SIG-M5 treated with dmso at 0.1 percent for 504 hours (cell line): ENCODE results near the gene SNX33.
"Not testable (repeated sequence)": the region's sequence is repeated elsewhere in the genome, so short reads cannot be mapped to it uniquely, and the experiment has no call there.

Source experiments
- DNase-seq: peaks from one replicate; lab custom pipeline; 2025; ENCODE audit not compliant: unreplicated experiment; lab: John Stamatoyannopoulos, UW

SNX33 gene, protein sequence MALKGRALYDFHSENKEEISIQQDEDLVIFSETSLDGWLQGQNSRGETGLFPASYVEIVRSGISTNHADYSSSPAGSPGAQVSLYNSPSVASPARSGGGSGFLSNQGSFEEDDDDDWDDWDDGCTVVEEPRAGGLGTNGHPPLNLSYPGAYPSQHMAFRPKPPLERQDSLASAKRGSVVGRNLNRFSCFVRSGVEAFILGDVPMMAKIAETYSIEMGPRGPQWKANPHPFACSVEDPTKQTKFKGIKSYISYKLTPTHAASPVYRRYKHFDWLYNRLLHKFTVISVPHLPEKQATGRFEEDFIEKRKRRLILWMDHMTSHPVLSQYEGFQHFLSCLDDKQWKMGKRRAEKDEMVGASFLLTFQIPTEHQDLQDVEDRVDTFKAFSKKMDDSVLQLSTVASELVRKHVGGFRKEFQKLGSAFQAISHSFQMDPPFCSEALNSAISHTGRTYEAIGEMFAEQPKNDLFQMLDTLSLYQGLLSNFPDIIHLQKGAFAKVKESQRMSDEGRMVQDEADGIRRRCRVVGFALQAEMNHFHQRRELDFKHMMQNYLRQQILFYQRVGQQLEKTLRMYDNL

GRCh38 chr15:75647370-75648155 is at the start of gene SNX33:
Gene SNX33, plus strand, starts transcription at chr15:75647912. Its CDS starts 1,191 bp downstream, at chr15:75649103.
- peak; percentile 55 for DNase-seq

DNA sequence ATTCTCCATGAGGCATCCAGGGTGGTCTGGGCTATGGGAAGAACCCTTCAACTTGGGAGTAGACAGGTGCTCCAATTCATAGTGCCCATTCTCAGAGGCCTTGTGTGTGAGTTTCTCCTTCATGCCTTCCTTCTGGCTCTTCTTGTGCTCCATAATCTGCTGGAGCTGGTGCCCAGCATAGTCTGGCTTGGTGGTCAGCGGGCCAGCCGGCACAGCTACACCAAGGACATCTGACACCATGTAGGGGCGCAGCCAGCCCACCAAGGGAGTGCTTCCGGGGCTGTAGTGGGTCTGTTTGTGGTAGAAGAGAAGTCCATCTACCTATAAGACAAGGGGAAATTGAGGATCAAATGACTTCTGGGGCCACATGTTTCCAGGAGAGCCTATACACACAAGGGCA is 49.4 kb upstream of the SNX33 start:
- DNase-seq = no peak

- DNase-seq = no peak
Measured at GRCh38 chr15:75599401-75599800, 48.3 kb upstream of the SNX33 start.

DNA sequence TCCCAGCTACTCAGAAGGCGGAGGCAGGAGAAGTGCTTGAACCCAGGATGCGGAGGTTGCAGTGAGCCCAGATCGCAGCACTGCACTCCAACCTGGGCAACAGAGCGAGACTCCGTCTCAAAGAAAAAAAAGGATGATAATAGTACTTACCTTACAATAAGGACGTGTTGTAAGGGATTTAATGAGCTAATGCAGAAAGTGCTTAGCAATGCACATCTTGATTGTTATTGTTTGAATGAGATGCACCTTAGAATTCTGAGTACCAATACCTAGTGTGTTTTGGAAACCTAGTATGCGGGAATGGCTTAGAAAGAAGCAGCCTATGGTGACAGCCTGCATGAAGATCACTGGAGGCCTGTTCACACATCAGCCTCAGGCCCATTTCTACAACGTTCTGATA is 41.7 kb upstream of the SNX33 start:
- DNase-seq = no peak

DNA sequence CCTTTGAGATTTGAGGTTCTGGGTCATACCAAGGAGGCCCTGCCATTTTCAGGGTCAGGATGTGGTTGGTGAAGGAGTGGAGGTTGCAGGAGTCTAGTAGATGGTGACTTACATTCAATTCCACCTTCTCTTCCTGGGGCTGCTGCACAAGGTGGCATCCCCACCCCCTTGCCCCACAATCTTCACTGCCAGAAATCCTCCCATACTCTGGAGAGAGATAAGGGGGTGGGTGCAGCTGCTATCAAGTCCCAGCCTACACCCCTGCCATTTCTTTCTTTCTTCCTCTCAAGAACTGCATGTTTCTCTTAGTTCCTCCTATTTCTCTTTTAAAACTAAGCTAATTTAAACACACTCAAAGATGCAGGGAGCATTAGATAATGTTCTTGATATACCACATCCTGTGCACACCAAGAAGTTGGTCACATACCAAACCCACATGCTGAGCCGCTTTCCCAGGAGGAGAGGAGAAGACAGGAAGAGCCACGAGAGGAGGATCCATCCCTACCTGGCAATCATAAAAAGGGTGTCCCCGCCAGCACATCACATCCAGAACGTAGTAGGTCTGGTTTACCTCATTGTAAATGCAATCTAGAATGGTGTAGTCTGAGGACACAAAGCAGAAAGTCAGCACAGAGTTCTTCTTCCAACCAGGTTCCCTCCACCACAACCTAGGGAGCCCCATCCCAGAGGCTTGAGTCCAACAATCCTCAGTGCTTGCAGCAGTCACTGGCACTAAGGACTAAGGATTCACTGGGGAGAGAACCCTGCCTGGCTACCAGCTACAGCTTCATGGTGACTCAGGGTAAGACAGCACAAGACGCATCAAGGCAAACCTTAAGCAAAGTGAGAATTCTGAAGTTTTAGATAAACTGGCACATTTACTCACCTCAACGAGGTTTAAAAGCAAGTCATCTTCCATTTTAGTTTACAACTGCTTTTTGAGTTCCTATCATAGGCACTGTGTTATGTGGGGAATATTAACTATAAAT is 40.7 kb upstream of the SNX33 start:
- no peak for DNase-seq

- DNase-seq = no peak
Measured at GRCh38 chr15:75616766-75617165, 30.9 kb upstream of the SNX33 start.

DNA sequence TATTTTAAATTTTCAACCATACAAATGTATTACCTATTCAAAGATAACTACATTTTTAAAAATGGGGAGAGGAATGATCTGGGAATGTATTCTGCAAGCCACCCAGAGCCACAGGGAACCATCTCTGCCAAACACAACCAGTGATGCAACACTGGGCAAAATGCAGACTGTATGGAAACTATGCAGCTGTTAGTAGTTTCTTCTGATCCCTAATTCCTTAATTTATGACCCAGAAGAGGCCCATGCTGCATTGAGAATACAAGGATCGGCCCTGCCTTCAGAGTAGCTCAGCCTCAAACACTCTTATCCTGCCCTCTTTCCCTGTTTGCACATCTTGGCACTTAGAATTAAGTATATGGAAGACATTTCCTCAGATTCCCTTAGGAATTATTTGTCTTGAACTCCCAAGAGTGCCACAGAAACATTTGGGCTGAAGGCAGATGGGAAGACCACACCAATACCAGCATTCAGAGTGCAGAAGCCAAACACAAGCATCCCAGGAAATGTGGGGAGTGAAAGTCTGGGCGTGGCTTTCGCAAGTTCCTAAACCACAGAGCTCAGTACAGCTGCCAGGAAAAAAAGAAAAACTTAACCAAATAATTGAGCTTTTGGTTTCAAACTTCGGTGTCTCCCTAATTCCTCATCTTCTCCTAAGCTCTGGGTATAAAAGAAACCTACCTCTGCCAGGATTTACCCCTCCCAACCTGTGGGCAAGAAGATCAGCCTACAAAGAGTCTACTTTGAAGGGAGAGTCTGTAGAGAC is 27.5 kb upstream of the SNX33 start:
- no peak for DNase-seq

- DNase-seq = no peak
Measured at GRCh38 chr15:75620841-75621391, 26.8 kb upstream of the SNX33 start.

DNA sequence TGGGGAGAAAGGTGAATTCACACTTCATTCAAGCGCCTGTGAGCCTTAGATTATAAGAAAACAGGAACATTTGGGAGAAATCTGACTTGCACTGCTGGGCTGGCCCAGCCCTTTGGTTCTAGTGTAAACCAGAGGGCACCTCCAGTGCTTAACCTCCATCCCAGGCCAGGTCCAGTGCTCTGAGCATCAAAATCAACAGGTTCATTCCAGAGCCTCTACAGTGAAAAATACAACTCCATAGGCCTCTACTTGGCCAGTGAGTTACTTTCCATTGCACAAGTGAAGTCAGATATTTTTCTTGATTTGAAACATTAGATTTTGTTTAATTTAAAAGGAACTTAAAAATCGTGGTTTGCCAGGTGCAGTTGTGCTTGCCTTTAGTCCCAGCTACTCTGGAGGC is 25.2 kb upstream of the SNX33 start:
- no peak for DNase-seq

DNA sequence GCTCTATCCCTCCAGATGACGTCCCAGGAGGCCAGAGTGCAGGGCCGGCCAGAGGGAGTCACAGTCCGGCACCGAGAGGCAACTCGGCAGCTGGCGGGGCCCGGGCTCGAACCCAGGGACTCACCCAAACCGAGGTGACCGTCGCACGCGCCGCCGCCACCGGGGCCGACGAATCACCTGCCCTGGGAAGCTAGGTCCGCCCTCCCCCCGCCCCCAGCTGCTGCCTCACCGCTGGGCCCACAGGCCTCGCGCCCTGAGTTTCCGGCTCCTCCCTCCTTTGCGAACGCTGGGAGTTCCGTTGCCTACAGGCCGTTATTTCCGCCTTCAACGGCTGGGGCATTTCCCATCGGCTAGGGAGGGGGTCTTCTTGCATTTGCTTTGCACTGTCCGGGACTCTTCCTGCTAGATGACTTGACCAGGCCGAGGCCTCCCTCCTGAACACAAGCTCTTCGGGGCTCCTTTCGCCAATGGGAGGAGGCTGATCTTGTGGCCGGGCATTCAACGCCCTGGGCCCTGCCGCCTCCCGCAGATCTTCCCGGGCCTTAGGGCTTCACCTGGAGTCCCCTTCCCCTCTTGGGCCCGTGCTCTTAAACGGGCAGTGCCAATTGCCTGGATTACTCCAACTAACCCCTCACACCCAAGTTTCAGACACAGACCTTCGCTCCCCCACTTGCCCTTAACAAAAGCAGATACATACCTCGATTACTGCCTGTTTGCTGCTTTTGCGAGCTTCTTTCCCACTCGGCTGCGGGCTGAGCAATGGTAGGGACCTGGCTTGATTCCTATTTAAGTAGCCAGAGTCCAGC is 22.0 kb upstream of the SNX33 start, which contains the start of gene SNUPN:
TSS of gene SNUPN (minus strand) at position 184 of the 806 bp plus-strand sequence. CDS start 4,674 bp downstream, outside the sequence.
- peak; percentile 91 for DNase-seq

DNA sequence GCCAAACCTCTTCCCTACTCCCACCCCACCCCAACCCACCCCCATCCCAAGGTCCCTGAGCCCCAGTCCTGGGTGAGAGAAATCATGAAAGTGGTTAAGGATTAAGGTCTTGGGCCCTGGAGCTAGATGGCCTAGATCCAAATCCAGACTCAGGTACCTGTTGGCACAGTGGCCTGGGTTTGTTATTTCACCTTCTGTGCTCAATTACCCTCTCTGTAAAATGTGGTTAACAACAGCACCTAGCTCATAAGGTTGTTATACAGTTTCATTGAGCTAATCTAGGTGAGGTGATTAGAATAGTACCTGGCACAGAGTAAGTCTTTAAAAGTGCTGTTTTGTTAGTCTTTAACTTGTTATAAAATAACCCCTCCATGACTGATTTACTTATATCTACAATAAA is 15.8 kb upstream of the SNX33 start:
- no peak for DNase-seq

- DNase-seq = not testable (repeated sequence)
Measured at GRCh38 chr15:75633922-75634321, 13.8 kb upstream of the SNX33 start.

DNA sequence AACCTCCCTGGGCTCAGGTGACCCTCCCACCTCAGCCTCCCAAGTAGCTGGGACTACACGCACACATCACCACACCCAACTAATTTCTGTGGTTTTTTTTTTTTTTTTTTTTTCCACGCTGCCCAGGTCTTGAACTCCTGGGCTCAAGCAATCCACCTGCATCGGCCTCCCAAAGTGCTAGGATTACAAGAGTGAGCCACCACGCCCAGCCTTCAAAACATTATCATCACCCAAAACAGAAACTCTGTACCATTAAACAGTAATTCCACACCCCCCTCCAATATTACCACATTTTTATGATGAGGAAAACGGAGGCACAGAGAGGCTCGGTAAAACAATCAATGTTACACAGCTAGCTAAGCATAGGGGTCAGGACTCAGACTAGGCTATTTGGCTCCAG is 11.7 kb upstream of the SNX33 start:
- no peak for DNase-seq

DNA sequence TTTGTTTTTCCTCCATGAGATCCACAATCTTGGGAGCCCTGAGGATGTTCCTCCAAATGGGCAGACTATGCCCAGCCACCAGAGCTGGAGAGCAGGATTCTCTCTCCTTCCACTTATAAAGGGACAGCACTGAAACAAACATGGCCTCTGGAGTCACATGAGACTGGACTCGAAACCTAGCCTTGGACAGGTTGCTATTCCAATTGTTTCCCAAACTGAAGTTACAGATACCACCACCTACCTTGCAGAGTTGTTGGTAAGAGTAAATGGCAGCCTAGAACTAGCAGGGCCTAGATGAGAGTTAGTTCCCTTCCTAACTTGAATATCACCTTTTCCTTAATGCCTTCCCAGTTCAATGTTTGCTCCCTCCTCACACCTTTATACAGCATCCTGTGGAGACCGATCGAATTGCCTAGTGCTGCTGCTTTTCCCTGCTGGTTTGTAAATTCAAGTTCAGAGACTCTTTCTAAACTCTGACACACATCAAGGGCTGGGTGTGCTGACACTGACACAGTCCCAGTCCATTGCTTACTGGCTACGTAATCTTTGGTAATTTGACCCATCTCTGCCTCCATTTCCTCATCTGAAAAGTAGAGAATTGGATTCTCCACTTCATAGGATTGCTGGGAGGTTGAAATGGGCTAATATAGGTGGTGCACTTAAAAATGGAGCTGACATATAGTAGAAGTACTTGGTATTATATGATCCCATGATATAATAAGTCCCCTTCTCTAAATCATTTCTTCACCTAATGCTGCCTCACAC is 10.3 kb upstream of the SNX33 start:
- no peak for DNase-seq

- peak; percentile 23 for DNase-seq
Measured at GRCh38 chr15:75639191-75639708, 8.5 kb upstream of the SNX33 start.

DNA sequence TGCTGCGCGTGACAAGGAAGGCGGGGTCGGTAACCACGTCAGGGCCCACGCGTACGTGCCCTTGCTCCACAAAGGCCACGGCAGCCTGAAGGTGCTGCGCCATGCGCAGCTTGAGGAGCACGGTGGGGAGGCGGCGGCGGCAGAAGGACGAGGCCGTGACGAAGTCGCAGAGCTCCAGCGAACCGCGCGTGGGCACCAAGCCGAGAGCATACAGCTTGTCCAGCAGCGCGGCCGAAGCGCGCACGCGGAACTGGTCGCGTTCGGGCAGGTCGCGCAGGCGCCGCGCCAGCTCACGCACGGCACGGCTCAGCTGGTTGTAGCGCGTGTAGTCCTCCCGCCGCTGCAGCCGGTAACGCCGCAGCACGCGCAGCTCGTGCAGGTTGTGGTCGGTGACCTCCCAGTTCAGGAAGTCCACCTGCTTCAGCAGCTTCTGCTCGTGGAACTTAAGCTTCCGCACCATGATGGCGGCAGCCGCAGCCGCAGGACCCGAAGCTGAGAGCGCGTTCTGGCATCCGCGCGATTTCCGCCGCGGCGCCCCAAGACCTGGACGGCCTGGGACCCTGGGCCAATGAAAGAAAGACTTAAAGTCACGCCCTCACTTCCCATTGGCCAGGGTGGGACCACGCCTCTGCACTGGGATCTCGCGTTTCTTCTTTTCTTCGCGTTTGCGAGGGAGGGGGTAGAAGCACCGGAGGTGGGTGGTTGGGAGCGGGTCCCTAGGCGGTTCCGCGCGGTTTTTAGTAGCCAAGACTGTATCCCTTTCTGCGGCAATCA is 7.8 kb upstream of the SNX33 start, which contains the start of gene IMP3:
TSS of gene IMP3 (minus strand) at position 516 of the 774 bp plus-strand sequence. CDS start at position 460, 56 bp downstream.
- DNase-seq = peak; percentile 98
